H9 (cell line): ENCODE measurements around the gene RNF175. TPM values are rescaled to one million over a fixed set of nuclear protein-coding genes. Genes with fewer than 3 reads are reported as not detected.

ENCODE experiments used
- DNase-seq: peaks from one replicate; pipeline ENCODE4 v3.0.0-alpha.2; 2017
- H2AFZ ChIP-seq: one replicate; pipeline ENCODE4 v1.6.1; 2013; ENCODE audit warnings: mild to moderate bottlenecking, low read length, control low read depth, moderate library complexity
- H2AK5ac ChIP-seq: 2 replicates; pipeline ENCODE4 v1.6.1; 2013; ENCODE audit warnings: low read length, control low read depth, mixed read lengths; ENCODE audit not compliant: insufficient read length
- H2BK120ac ChIP-seq: one replicate; pipeline ENCODE4 v1.6.1; 2013; ENCODE audit warnings: low read depth, mild to moderate bottlenecking, low read length, control low read depth, inconsistent platforms; ENCODE audit not compliant: poor library complexity, severe bottlenecking
- H2BK12ac ChIP-seq: 2 replicates; pipeline ENCODE4 v1.6.1; 2013; ENCODE audit warnings: low read length, control low read depth, mixed read lengths, low read depth; ENCODE audit not compliant: insufficient read length
- H2BK15ac ChIP-seq: 2 replicates; pipeline ENCODE4 v1.6.1; 2013; ENCODE audit warnings: low read depth, low read length, control low read depth
- H2BK20ac ChIP-seq: one replicate; pipeline ENCODE4 v1.6.1; 2013; ENCODE audit warnings: low read depth, mild to moderate bottlenecking, low read length, control low read depth, inconsistent platforms; ENCODE audit not compliant: poor library complexity, severe bottlenecking
- H2BK5ac ChIP-seq: 2 replicates; pipeline ENCODE4 v1.6.1; 2013; ENCODE audit warnings: low read length, control low read depth, mixed read lengths; ENCODE audit not compliant: insufficient read length
- H3K14ac ChIP-seq: 2 replicates; pipeline ENCODE4 v1.6.1; 2013; ENCODE audit warnings: low read length, control low read depth; ENCODE audit not compliant: insufficient read depth
- H3K18ac ChIP-seq: 2 replicates; pipeline ENCODE4 v1.6.1; 2013; ENCODE audit warnings: low read depth, mild to moderate bottlenecking, mixed read lengths, low read length, control low read depth; ENCODE audit not compliant: insufficient read length
- H3K23ac ChIP-seq: 2 replicates; pipeline ENCODE4 v1.6.1; 2013; ENCODE audit warnings: low read length, control low read depth, mixed read lengths, low read depth; ENCODE audit not compliant: insufficient read length
- H3K23me2 ChIP-seq: 2 replicates; pipeline ENCODE4 v1.6.1; 2013; ENCODE audit warnings: low read depth, mild to moderate bottlenecking, mixed read lengths, low read length, control low read depth; ENCODE audit not compliant: insufficient read length, poor library complexity, severe bottlenecking
- H3K27ac ChIP-seq: 2 replicates; pipeline ENCODE4 v1.5.1; 2013; ENCODE audit warnings: low read length, control low read depth, mixed read lengths, low read depth; ENCODE audit not compliant: insufficient read length
- H3K27me3 ChIP-seq: 2 replicates; pipeline ENCODE4 v1.6.1; 2013; ENCODE audit warnings: low read length, control low read depth, inconsistent platforms; ENCODE audit not compliant: insufficient read depth
- H3K4ac ChIP-seq: 2 replicates; pipeline ENCODE4 v1.6.1; 2013; ENCODE audit warnings: low read depth, mild to moderate bottlenecking, control low read depth, inconsistent platforms, low read length, moderate library complexity
- H3K4me1 ChIP-seq: 2 replicates; pipeline ENCODE4 v1.6.1; 2013; ENCODE audit warnings: low read length, control low read depth, inconsistent platforms; ENCODE audit not compliant: insufficient read depth
- H3K4me2 ChIP-seq: 2 replicates; pipeline ENCODE4 v1.6.1; 2013; ENCODE audit warnings: low read length, control low read depth, mixed read lengths; ENCODE audit not compliant: insufficient read length, insufficient read depth
- H3K56ac ChIP-seq: 2 replicates; pipeline ENCODE4 v1.6.1; 2013; ENCODE audit warnings: low read depth, mild to moderate bottlenecking, mixed read lengths, low read length, control low read depth; ENCODE audit not compliant: insufficient read length
- H3K79me1 ChIP-seq: 2 replicates; pipeline ENCODE4 v1.6.1; 2013; ENCODE audit warnings: low read depth, mild to moderate bottlenecking, moderate library complexity, low read length, control low read depth, inconsistent platforms; ENCODE audit not compliant: insufficient read depth, poor library complexity, severe bottlenecking
- H3K79me2 ChIP-seq: 2 replicates; pipeline ENCODE4 v1.6.1; 2013; ENCODE audit warnings: low read length, control low read depth, inconsistent platforms; ENCODE audit not compliant: insufficient read depth
- H3K9ac ChIP-seq: 2 replicates; pipeline ENCODE4 v1.6.1; 2013; ENCODE audit warnings: low read length, control low read depth, mixed read lengths; ENCODE audit not compliant: insufficient read length; ENCODE audit errors: extremely low read depth
- H3K9me3 ChIP-seq: one replicate; pipeline ENCODE4 v1.6.1; 2013; ENCODE audit warnings: low read depth, low read length, inconsistent platforms; ENCODE audit not compliant: control insufficient read depth
- H3T11ph ChIP-seq: one replicate; pipeline ENCODE4 v1.6.1; 2013; ENCODE audit warnings: mild to moderate bottlenecking, low read length, control low read depth, inconsistent platforms
- H4K20me1 ChIP-seq: one replicate; pipeline ENCODE4 v1.6.1; 2013; ENCODE audit not compliant: control insufficient read depth, insufficient read length, insufficient read depth
- H4K5ac ChIP-seq: 2 replicates; pipeline ENCODE4 v1.6.1; 2013; ENCODE audit warnings: low read depth, mild to moderate bottlenecking, mixed read lengths, low read length, control low read depth; ENCODE audit not compliant: insufficient read length
- H4K8ac ChIP-seq: replicated peaks from 2 replicates; pipeline ENCODE4 v1.6.1; 2013; ENCODE audit warnings: low read length, control low read depth, mixed read lengths, low read depth; ENCODE audit not compliant: insufficient read length
- H4K91ac ChIP-seq: 2 replicates; pipeline ENCODE4 v1.6.1; 2013; ENCODE audit warnings: low read depth, mild to moderate bottlenecking, moderate library complexity, mixed read lengths, low read length, control low read depth; ENCODE audit not compliant: insufficient read length
- H3K27ac Mint-ChIP-seq, 3 experiments: 2 replicates in 2 of 3; 3 replicates in 1 of 3; pipeline ENCODE4 v1.8.0; 2020 to 2021; ENCODE audit warnings: mixed read lengths in 3 of 3, mild to moderate bottlenecking in 1 of 3, moderate library complexity in 1 of 3
- H3K27me3 Mint-ChIP-seq: 2 replicates; pipeline ENCODE4 v1.8.0; 2021; ENCODE audit warnings: low read depth, mild to moderate bottlenecking, moderate library complexity, mixed read lengths
- H3K36me3 Mint-ChIP-seq, 3 experiments: 2 replicates in 2 of 3; 3 replicates in 1 of 3; pipeline ENCODE4 v1.8.0; 2020 to 2021; ENCODE audit warnings: low read depth in 3 of 3, mixed read lengths in 3 of 3; ENCODE audit not compliant: insufficient read depth in 1 of 3
- H3K4me1 Mint-ChIP-seq, 2 experiments: 2 replicates each; pipeline ENCODE4 v1.8.0; 2020; ENCODE audit warnings: mixed read lengths in 2 of 2
- H3K4me3 Mint-ChIP-seq, 2 experiments: 2 replicates in 1 of 2; 3 replicates in 1 of 2; pipeline ENCODE4 v1.8.0; 2020 to 2021; ENCODE audit warnings: mild to moderate bottlenecking in 2 of 2, mixed read lengths in 2 of 2, moderate library complexity in 1 of 2
- H3K9me3 Mint-ChIP-seq, 2 experiments: 2 replicates in 1 of 2; 3 replicates in 1 of 2; pipeline ENCODE4 v1.8.0; 2020; ENCODE audit warnings: mild to moderate bottlenecking in 2 of 2, mixed read lengths in 2 of 2, moderate library complexity in 1 of 2
- WGBS: extraction: QIAGEN DNeasy Blood & Tissue Kit; methylation state at CpG from one replicate; pipeline ENCODE4 v1.1.7; 2013; ENCODE audit warnings: missing lambda C conversion rate, low lambda C conversion rate, mixed read lengths; ENCODE audit not compliant: insufficient read length; ENCODE audit errors: extremely low coverage; 5-methylcytosine and 5-hydroxymethylcytosine counted together
- total RNA-seq: library from RNA; stranded (reverse); gene quantifications from 2 replicates; pipeline ENCODE4 v1.2.1, GENCODE V29; 2021
- TF ChIP-seq, protein P1 (sequence below): fragments of 200-600 bp; sonication (generic); conservative IDR thresholded peaks from 3 replicates; pipeline ENCODE4 v1.8.0; 2021; ENCODE audit warnings: antibody characterized with exemption, mild to moderate bottlenecking

Gene RNF175
- total RNA-seq, 1 experiment from 2014 or later: 4.3 TPM

- H3K4me2 ChIP-seq: no peak overlapping the region
- no peak overlapping the region for H3K4me3 Mint-ChIP-seq
- H3K4ac ChIP-seq: no peak overlapping the region
- H3K4me1 Mint-ChIP-seq: no peaks in the 10 kb centered on the region
- no CpG with 5 or more reads among the region's 2 CpGs for WGBS
- H3K36me3 Mint-ChIP-seq: peaks cover 8 to 19% (median 17%) of the 10 kb centered on the region in 3 experiments; a peak in 6 of 7 replicates
- H3K23ac ChIP-seq: no peak overlapping the region
- no peaks in the 10 kb centered on the region for H3K79me1 ChIP-seq
- no peaks in the 10 kb centered on the region for H3K79me2 ChIP-seq
- no peak overlapping the region for H2BK20ac ChIP-seq
- H2BK12ac ChIP-seq: no peak overlapping the region
- H3K23me2 ChIP-seq: no peaks in the 10 kb centered on the region
- no peak overlapping the region for H3K18ac ChIP-seq
- no peak overlapping the region for H2BK15ac ChIP-seq
- no peak overlapping the region for H4K8ac ChIP-seq
- TF ChIP-seq, protein P1, sequence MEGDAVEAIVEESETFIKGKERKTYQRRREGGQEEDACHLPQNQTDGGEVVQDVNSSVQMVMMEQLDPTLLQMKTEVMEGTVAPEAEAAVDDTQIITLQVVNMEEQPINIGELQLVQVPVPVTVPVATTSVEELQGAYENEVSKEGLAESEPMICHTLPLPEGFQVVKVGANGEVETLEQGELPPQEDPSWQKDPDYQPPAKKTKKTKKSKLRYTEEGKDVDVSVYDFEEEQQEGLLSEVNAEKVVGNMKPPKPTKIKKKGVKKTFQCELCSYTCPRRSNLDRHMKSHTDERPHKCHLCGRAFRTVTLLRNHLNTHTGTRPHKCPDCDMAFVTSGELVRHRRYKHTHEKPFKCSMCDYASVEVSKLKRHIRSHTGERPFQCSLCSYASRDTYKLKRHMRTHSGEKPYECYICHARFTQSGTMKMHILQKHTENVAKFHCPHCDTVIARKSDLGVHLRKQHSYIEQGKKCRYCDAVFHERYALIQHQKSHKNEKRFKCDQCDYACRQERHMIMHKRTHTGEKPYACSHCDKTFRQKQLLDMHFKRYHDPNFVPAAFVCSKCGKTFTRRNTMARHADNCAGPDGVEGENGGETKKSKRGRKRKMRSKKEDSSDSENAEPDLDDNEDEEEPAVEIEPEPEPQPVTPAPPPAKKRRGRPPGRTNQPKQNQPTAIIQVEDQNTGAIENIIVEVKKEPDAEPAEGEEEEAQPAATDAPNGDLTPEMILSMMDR: no peak
- no peaks in the 10 kb centered on the region for H3K4me1 ChIP-seq
- no peak overlapping the region for H4K5ac ChIP-seq
- no peak overlapping the region for H2BK5ac ChIP-seq
- no peak overlapping the region for H3K14ac ChIP-seq
- no peaks in the 10 kb centered on the region for H4K20me1 ChIP-seq
- H3K27me3 Mint-ChIP-seq: no peaks in the 10 kb centered on the region
- H3K9me3 Mint-ChIP-seq: peaks cover 2 to 10% of the 10 kb centered on the region in 2 experiments; a peak in 3 of 5 replicates
- H2AFZ ChIP-seq: no peak overlapping the region
- no peak overlapping the region for H3K9ac ChIP-seq
- no peaks in the 10 kb centered on the region for H3K27me3 ChIP-seq
- H3K27ac ChIP-seq: no peak overlapping the region
- DNase-seq: no peak
- no peaks in the 10 kb centered on the region for H3K9me3 ChIP-seq
- no peak overlapping the region for H3T11ph ChIP-seq
- no peak overlapping the region for H2AK5ac ChIP-seq
- H3K56ac ChIP-seq: no peak overlapping the region
- no peak overlapping the region for H2BK120ac ChIP-seq
- no peak overlapping the region for H4K91ac ChIP-seq
- H3K27ac Mint-ChIP-seq: no peak overlapping the region
These were observed 18.3 kb downstream of the RNF175 start for GRCh38 chr4:153741541-153741940.
